Measurements from ENCODE around the gene SYT1. TPM values are rescaled to one million over a fixed set of nuclear protein-coding genes. Genes with fewer than 3 reads are reported as not detected.

The SYT1 gene
- total and polyA plus RNA-seq, 2 of the 8 experiments (the other 6 are each of a cell fraction or from before 2014, with no cell fraction given) = 11.0 to 34.6 TPM

GRCh38 chr12:79413796-79414195 is 549.2 kb downstream of the SYT1 start (continued):
- TF ChIP-seq RXRA (IDR thresholded peaks at IDR 0.05; ENCODE audit: insufficient read depth, low read depth, low read length) = no peak
- no peak for TF ChIP-seq RBBP5 (IDR thresholded peaks at IDR 0.05; ENCODE audit: borderline replicate concordance, low read depth, low read length)
- TF ChIP-seq SP4 (IDR thresholded peaks at IDR 0.05; ENCODE audit: low read length) = no peak
- no peak for TF ChIP-seq CHD2 (IDR thresholded peaks at IDR 0.05; ENCODE audit: low read length)

Measured in H1 (cell line).